Activated CD4-positive, alpha-beta T cell treated with anti-CD3 and anti-CD28 coated beads for 36 hours (primary cell): ENCODE results near the gene EMC1. TPM values are rescaled to one million over a fixed set of nuclear protein-coding genes. Genes with fewer than 3 reads are reported as not detected.

ENCODE experiments used
- ATAC-seq: fragments of 200-7000 bp; cut with Tn5 transposase; one replicate; pipeline ENCODE4 v1.10.0; 2021; ENCODE audit warnings: mild to moderate bottlenecking, moderate library complexity
- CTCF ChIA-PET: fragments of 350-600 bp; sonication (Branson Sonifier 250); formaldehyde crosslinking; loops from one replicate; lab custom pipeline; 2021; ENCODE audit warnings: antibody characterized with exemption; lab: Charles Lee
- POLR2A ChIA-PET: fragments of 350-600 bp; sonication (Branson Sonifier 250); formaldehyde crosslinking; loops from one replicate; lab custom pipeline; 2021; ENCODE audit warnings: antibody characterized with exemption, inconsistent platforms; lab: Charles Lee
- DNase-seq: peaks from one replicate; pipeline ENCODE4 v3.0.0-alpha.2; 2020
- H3K27ac Mint-ChIP-seq: one replicate; pipeline ENCODE4 v1.8.0; 2021; ENCODE audit warnings: mixed read lengths
- H3K27me3 Mint-ChIP-seq: one replicate; pipeline ENCODE4 v1.8.0; 2021; ENCODE audit warnings: mixed read lengths
- H3K36me3 Mint-ChIP-seq: one replicate; pipeline ENCODE4 v1.8.0; 2021; ENCODE audit warnings: low read depth, mixed read lengths
- H3K4me1 Mint-ChIP-seq: one replicate; pipeline ENCODE4 v1.8.0; 2021; ENCODE audit warnings: mixed read lengths
- H3K4me3 Mint-ChIP-seq: one replicate; pipeline ENCODE4 v1.8.0; 2021; ENCODE audit warnings: mild to moderate bottlenecking, moderate library complexity, mixed read lengths
- H3K9me3 Mint-ChIP-seq: one replicate; pipeline ENCODE4 v1.8.0; 2021; ENCODE audit warnings: low read depth, mixed read lengths
- intact Hi-C, 2 experiments: fragments of 100-400 bp; cut with DNase I in 1 of 2; cut with micrococcal nuclease in 1 of 2; formaldehyde crosslinking; loops; one replicate each; pipeline versions ENCODE4 v1.14.2 to v1.15.1; 2022 to 2024; cut with DNase I, micrococcal nuclease
- total RNA-seq, 2 experiments: library from RNA; stranded (reverse); gene quantifications; one replicate each; pipeline ENCODE4 v1.2.3, GENCODE V29; 2021

Gene EMC1
- total RNA-seq, 2 experiments from 2014 or later = 45.0 to 59.0 TPM

DNA sequence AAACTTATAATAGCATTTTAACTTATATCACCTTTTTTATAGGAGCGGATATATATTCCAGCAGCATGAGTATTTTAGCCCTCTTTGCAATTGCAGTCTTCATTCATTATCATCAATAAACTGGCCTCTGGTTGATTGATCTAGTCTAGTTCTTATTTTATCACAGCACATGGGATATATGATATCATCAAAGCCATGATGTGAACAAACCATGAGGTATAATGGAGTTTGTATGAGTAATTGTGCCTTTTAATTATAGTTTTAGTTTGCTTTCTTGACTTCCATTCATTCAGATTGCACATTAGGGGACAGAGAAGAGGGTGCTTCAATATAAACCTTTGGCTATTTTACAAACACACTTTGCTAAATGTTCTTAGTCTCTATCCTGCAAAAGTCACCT, 37.7 kb downstream of the EMC1 start:
- intact Hi-C loops = loop anchor here in 1 of 2 experiments (5.0 kb wide), 2 partner anchors 46 to 256 kb away; partner anchors contain the start of gene IFFO2
- CTCF ChIA-PET = no interaction called here
- H3K36me3 Mint-ChIP-seq = peaks cover 34% of the 10 kb centered on the region

DNA sequence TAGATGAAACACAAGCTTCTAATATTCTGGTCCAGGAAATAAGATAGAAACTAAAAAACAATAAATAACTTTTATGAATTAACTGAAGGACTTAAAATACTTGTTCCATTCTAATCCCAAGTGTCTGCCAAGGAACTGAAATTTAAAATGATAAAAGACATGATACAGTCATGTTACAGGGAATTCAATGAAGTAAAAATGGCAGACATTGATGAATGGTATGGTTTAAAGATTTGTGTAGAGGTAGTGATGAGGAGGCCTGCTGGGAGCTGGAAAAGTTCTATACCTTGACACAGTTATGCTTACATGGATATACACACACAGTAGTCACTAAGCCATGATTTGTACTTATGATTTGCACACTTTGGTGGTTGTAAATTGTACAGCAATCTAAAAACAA, 39.2 kb downstream of the EMC1 start:
- no peaks in the 10 kb centered on the region for H3K9me3 Mint-ChIP-seq
- peaks cover 51% of the 10 kb centered on the region for H3K4me1 Mint-ChIP-seq
- H3K27me3 Mint-ChIP-seq = no peaks in the 10 kb centered on the region
- intact Hi-C loops = loop anchor here in 1 of 2 experiments (5.0 kb wide), 2 partner anchors 45 to 255 kb away; partner anchors contain the start of gene IFFO2
- DNase-seq = no peak
- POLR2A ChIA-PET = interaction anchor here (0.9 kb wide), 1 partner anchor 22 kb away, joined by 3 read pairs; no protein-coding TSS in a partner anchor
- ATAC-seq = no peak
- H3K36me3 Mint-ChIP-seq = peaks cover 36% of the 10 kb centered on the region
- CTCF ChIA-PET = interaction anchor here (0.8 to 1.9 kb wide), 3 partner anchors 8 to 34 kb away, joined by 4 to 5 read pairs (median 4); no protein-coding TSS in a partner anchor
- H3K4me3 Mint-ChIP-seq = peak overlapping the region; percentile 34
- peak overlapping the region; percentile 37 for H3K27ac Mint-ChIP-seq

More for the DNA sequence above, 37.7 kb downstream of the EMC1 start:
- no peak for DNase-seq
- no peaks in the 10 kb centered on the region for H3K9me3 Mint-ChIP-seq
- H3K27ac Mint-ChIP-seq = peak overlapping the region; percentile 74
- no peak for ATAC-seq
- H3K4me3 Mint-ChIP-seq = no peak overlapping the region
- POLR2A ChIA-PET = no interaction called here
- H3K27me3 Mint-ChIP-seq = no peaks in the 10 kb centered on the region
- H3K4me1 Mint-ChIP-seq = peaks cover 38% of the 10 kb centered on the region

DNA sequence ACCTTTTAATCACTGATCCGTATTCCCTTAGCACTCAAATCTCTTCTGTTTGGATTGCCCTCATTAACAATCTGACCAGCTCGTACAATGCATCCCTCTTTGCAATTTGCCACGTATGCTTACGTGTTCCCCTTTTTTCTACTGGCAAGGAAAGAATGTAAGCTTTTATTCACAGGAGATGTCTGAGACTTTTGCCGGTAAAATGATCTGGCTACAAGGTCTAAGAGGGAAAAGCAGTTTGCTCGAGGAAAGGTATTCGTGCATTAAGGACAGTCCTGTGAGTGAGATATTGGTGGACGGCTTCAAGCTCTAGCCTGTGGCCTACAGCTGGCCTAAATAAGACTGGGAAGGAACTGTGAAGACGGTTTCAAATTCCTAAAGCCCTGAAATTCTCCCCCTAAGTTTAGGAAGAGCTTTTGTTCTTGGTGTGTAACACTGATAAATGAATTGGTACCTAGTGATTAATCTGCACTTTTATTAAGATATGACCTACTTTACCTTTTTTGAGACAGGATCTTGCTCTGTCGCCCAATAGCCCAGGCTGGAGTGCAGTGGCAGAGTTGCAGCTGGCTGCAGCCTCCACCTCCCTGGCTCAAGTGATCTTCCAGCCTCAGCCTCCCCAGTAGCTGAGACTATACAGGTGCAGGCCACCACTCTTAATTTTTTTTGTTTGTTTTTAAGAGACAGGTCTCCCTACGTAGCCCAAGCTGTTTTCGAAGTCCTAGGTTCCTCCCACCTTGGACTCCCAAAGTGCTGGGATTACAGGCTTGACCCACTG, 40.4 kb downstream of the EMC1 start:
- Mint-ChIP-seq H3K36me3 (peaks cover 41% of the 10 kb centered on the region), H3K4me1 (peaks cover 62% of the 10 kb centered on the region), H3K27me3 (no peaks in the 10 kb centered on the region), H3K4me3 (peak overlapping the region; percentile 87), H3K9me3 (no peaks in the 10 kb centered on the region), H3K27ac (peak overlapping the region; percentile 97)
- ATAC-seq (no peak), DNase-seq (peak; percentile 24)
- intact Hi-C loops = loop anchor here (1.0 to 5.0 kb wide), 13 partner anchors 24 to 386 kb away; partner anchors contain the start of genes IFFO2 (in 2 of the 2), AKR7A2 (in 1 of the 2), ALDH4A1 (in 1 of the 2) and CAPZB (in 1 of the 2)
- POLR2A ChIA-PET = interaction anchor here (0.6 to 1.4 kb wide), 7 partner anchors 10 to 1298 kb away, joined by 3 to 4 read pairs (median 3); no protein-coding TSS in a partner anchor
- CTCF ChIA-PET = interaction anchor here (0.7 to 1.9 kb wide), 9 partner anchors 9 to 327 kb away, joined by 3 to 7 read pairs (median 4); no protein-coding TSS in a partner anchor

DNA sequence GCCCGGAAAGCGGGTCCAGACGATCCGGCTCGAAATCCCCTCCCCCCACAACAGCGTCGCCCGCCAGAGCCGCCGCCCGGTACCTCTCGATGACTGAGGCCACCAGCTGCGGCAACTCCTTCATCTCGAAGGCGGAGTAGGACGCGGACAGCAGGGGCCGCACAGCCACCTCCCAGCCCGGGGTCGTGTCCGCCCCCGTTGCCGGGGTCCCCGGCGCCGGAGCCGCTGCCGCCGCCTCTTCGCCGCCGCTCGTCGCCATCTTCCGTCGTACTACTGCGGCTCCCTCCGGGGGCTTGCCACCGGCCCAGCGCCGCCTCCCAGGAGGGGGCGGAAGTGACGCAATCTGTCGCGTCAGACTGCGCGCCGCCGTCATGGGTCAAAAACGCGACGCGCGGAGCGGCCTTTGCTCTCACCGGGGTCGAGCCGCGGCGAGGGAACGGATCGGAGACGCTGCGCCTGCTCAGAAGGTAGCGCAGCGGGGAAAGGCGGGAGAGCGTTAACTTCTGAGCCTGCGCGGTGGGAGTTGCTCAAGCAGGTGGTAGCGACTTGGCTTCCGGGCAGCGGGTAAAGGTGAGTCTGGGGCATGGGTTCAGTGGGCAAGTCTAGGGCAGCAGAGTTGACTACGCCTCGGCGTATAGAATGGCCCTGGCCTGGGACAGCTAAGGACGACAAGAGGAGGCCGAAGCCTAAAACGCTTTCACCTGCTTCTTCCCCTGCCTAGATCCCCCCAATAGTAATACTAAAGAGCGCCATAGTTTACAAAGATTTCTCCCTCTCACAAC, 41.1 kb downstream of the EMC1 start, which contains the start of gene UBR4:
UBR4 (minus strand) TSS at position 277 of the 782 bp plus-strand sequence; CDS start at position 259, 18 bp downstream.
- Mint-ChIP-seq H3K27me3 (no peaks in the 10 kb centered on the region), H3K36me3 (peaks cover 38% of the 10 kb centered on the region), H3K4me3 (peak within 1 kb of the TSS; percentile 87), H3K4me1 (peaks cover 68% of the 10 kb centered on the region), H3K27ac (peak within 1 kb of the TSS; percentile 97), H3K9me3 (no peaks in the 10 kb centered on the region)
- ChIA-PET POLR2A (interaction anchor here (0.7 to 1.4 kb wide), 7 partner anchors 9 to 283 kb away, joined by 3 to 4 read pairs (median 3); partner anchors contain the start of genes EMC1 and MRTO4), CTCF (interaction anchor here (0.5 to 1.9 kb wide), 8 partner anchors 10 to 497 kb away, joined by 3 to 7 read pairs (median 5); no protein-coding TSS in a partner anchor)
- DNase-seq = peak; percentile 99
- intact Hi-C loops = loop anchor here (1.0 to 5.0 kb wide), 17 partner anchors 23 to 1773 kb away; partner anchors contain the start of genes EMC1 (in 2 of the 2), IFFO2 (in 2 of the 2), MRTO4 (in 2 of the 2) and AKR7A2 (in 1 of the 2)
- peak; percentile 90 for ATAC-seq

- intact Hi-C loops = loop anchor here (1.0 to 5.0 kb wide), 4 partner anchors 30 to 1772 kb away; partner anchors contain the start of genes EMC1 (in 1 of the 2), MRTO4 (in 1 of the 2) and RCC2 (in 1 of the 2)
- POLR2A ChIA-PET = interaction anchor here (1.2 kb wide), 2 partner anchors 10 to 42 kb away, joined by 3 to 4 read pairs; partner anchors contain the start of genes EMC1 and MRTO4
- H3K36me3 Mint-ChIP-seq = peaks cover 39% of the 10 kb centered on the region
Observed at GRCh38 chr1:19209439-19209989, 41.8 kb downstream of the EMC1 start.

GRCh38 chr1:19208710-19209438, 42.5 kb downstream of the EMC1 start:
- peak overlapping the region; percentile 93 for H3K27ac Mint-ChIP-seq
- no peak for DNase-seq
- peak overlapping the region; percentile 87 for H3K4me3 Mint-ChIP-seq
- H3K4me1 Mint-ChIP-seq = peaks cover 74% of the 10 kb centered on the region
- POLR2A ChIA-PET = interaction anchor here (0.5 to 1.2 kb wide), 4 partner anchors 9 to 50 kb away, joined by 3 to 4 read pairs (median 4); partner anchors contain the start of genes EMC1 and MRTO4
- ATAC-seq = no peak
- H3K36me3 Mint-ChIP-seq = peaks cover 37% of the 10 kb centered on the region
- intact Hi-C loops = loop anchor here (1.0 to 5.0 kb wide), 4 partner anchors 30 to 1772 kb away; partner anchors contain the start of genes EMC1 (in 1 of the 2), MRTO4 (in 1 of the 2) and RCC2 (in 1 of the 2)
- no peaks in the 10 kb centered on the region for H3K27me3 Mint-ChIP-seq
- CTCF ChIA-PET = interaction anchor here (0.7 to 1.9 kb wide), 11 partner anchors 9 to 453 kb away, joined by 3 to 8 read pairs (median 5); no protein-coding TSS in a partner anchor
- no peaks in the 10 kb centered on the region for H3K9me3 Mint-ChIP-seq

More at GRCh38 chr1:19209439-19209989, 41.8 kb downstream of the EMC1 start:
- DNase-seq (peak; percentile 87), ATAC-seq (peak; percentile 70)
- Mint-ChIP-seq H3K4me1 (peaks cover 72% of the 10 kb centered on the region), H3K27me3 (no peaks in the 10 kb centered on the region), H3K4me3 (peak overlapping the region; percentile 87), H3K27ac (peak overlapping the region; percentile 93), H3K9me3 (no peaks in the 10 kb centered on the region)
- CTCF ChIA-PET = interaction anchor here (0.7 to 1.9 kb wide), 9 partner anchors 11 to 452 kb away, joined by 3 to 8 read pairs (median 5); no protein-coding TSS in a partner anchor

DNA sequence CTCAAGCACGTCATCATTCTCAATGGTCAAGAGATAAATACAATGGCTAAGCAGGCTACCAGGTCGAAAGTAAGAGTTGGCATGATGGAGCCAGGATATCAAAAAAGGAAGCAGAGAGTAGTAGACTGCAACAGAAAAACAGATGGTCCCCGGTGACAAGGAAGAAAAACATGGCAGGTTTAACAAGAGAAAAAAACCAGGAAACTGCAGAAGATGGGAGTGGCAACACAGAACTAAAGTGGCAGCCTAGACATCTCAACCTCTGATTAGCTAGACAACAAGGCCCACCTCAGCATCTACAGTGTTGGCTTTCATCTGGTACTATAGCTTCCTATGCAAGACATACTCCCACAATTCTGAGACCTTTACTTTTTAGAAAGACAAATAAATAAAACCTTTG, 44.4 kb downstream of the EMC1 start:
- intact Hi-C loops = loop anchor here in 1 of 2 experiments (5.0 kb wide), 2 partner anchors 205 to 1770 kb away; partner anchors contain the start of gene RCC2
- H3K27me3 Mint-ChIP-seq = no peaks in the 10 kb centered on the region
- ChIA-PET POLR2A (interaction anchor here (0.7 to 1.6 kb wide), 3 partner anchors 9 to 21 kb away, joined by 3 to 4 read pairs (median 3); no protein-coding TSS in a partner anchor), CTCF (interaction anchor here (0.9 to 3.4 kb wide), 3 partner anchors 12 to 40 kb away, joined by 4 to 8 read pairs (median 4); no protein-coding TSS in a partner anchor)
- peaks cover 72% of the 10 kb centered on the region for H3K4me1 Mint-ChIP-seq
- H3K36me3 Mint-ChIP-seq = peaks cover 39% of the 10 kb centered on the region
- H3K4me3 Mint-ChIP-seq = peak overlapping the region; percentile 24
- no peaks in the 10 kb centered on the region for H3K9me3 Mint-ChIP-seq
- ATAC-seq = no peak
- DNase-seq = no peak
- H3K27ac Mint-ChIP-seq = peak overlapping the region; percentile 52

DNA sequence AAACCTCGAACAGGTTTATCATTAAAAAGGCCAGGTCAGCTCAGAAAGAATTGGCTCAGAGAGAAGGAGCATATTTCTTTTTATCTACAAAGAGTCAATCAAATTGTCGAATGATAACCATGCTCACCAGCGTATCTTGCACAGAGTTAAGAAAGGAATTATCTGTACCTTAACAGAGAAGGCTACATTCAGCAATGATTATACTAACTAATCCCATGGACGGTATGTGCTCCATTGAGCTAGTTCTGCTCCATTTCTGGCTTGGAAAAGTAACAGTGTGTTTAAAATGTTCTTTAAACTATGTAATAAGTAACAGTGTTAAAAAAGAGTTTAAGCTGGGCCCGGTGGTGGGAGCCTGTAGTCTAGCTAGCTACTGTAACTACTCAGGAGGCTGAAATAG, 45.5 kb downstream of the EMC1 start:
- H3K27me3 Mint-ChIP-seq = no peaks in the 10 kb centered on the region
- peaks cover 66% of the 10 kb centered on the region for H3K4me1 Mint-ChIP-seq
- H3K4me3 Mint-ChIP-seq = no peak overlapping the region
- no peaks in the 10 kb centered on the region for H3K9me3 Mint-ChIP-seq
- intact Hi-C loops = loop anchor here (1.0 to 5.0 kb wide), 3 partner anchors 9 to 1769 kb away; partner anchors contain the start of gene RCC2 (in 1 of the 2)
- ChIA-PET POLR2A (interaction anchor here (1.1 kb wide), 1 partner anchor 14 kb away, joined by 6 read pairs; no protein-coding TSS in a partner anchor), CTCF (interaction anchor here (0.9 to 3.4 kb wide), 5 partner anchors 10 to 36 kb away, joined by 3 to 8 read pairs (median 3); no protein-coding TSS in a partner anchor)
- ATAC-seq = no peak
- no peak for DNase-seq
- H3K36me3 Mint-ChIP-seq = peaks cover 33% of the 10 kb centered on the region
- H3K27ac Mint-ChIP-seq = peak overlapping the region; percentile 27

- Mint-ChIP-seq H3K27me3 (no peaks in the 10 kb centered on the region), H3K4me3 (no peak overlapping the region), H3K36me3 (peaks cover 31% of the 10 kb centered on the region), H3K9me3 (no peaks in the 10 kb centered on the region), H3K4me1 (peaks cover 66% of the 10 kb centered on the region), H3K27ac (peak overlapping the region; percentile 27)
- ATAC-seq (no peak), DNase-seq (no peak)
- intact Hi-C loops = loop anchor here (1.0 to 5.0 kb wide), 3 partner anchors 8 to 1768 kb away; partner anchors contain the start of gene RCC2 (in 1 of the 2)
- ChIA-PET CTCF (interaction anchor here (0.8 to 3.4 kb wide), 5 partner anchors 10 to 36 kb away, joined by 3 to 8 read pairs (median 3); no protein-coding TSS in a partner anchor), POLR2A (interaction anchor here (0.6 to 1.1 kb wide), 2 partner anchors 15 to 505 kb away, joined by 3 to 6 read pairs; no protein-coding TSS in a partner anchor)
Observed at GRCh38 chr1:19205403-19205802, 45.9 kb downstream of the EMC1 start.
